ENCODE measurements around the gene C1orf105.
"Not testable (repeated sequence)": the region's sequence is repeated elsewhere in the genome, so short reads cannot be mapped to it uniquely, and the experiment has no call there.

C1orf105 gene

GRCh38 chr1:172420385-172420784 is at the start of gene C1orf105:
Gene C1orf105 (plus strand): TSS chr1:172420685. CDS start chr1:172420886, 201 bp downstream.
- no peak for DNase-seq

DNA sequence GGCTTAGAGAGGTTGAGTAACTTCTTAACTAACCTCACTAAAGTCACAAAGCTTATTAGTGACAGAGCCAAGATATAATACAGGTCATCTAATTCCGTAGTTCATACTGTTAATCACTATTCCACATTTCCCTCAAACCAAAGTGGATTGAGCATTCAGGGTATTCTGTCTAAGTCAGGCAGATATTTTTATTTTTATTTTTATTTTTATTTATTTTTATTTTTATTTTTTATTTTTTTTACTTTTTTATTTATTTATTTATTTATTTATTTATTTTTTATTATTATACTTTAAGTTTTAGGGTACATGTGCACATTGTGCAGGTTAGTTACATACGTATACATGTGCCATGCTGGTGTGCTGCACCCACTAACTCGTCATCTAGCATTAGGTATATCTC is 48.8 kb upstream of the C1orf105 start:
- DNase-seq = not testable (repeated sequence)

DNA sequence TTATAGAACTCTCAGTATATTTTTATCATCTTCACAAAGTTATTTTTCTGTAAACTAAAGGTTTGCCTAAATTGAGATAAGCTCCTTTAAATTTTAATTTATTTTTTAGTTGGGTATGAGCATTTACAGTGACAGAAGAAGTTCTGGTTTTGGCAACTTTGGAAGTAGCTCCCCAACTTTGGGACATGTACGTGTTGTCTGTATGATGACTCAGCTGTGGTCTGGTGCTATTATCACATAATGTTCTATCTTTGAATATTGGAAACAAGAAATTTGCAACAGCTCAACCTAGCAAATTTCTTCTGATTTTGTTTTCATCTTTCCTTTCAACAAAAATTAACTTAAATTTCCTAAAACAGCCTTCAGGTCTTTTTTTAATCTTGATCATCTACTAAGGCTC is 46.6 kb upstream of the C1orf105 start:
- no peak for DNase-seq

GRCh38 chr1:172375211-172375631 is 45.3 kb upstream of the C1orf105 start:
- no peak for DNase-seq

DNA sequence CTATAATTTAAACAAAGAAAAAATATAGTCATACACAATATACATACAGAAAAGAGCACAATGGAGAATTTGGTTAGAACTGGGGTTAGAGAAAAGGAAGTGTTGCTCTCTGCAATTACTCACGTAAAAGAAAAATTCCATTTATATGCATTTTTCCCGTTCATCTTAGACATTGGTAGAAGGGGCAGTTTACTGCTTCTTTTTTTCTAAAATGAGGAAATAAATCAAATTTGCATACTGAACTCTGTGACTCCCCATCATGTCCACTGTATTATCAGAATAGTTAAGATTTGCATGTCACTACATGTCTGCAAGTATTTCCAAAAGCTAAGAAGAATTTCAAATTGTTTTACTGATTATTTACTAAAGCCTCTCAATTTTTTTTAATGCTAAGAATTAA is 44.1 kb upstream of the C1orf105 start:
- no peak for DNase-seq

DNA sequence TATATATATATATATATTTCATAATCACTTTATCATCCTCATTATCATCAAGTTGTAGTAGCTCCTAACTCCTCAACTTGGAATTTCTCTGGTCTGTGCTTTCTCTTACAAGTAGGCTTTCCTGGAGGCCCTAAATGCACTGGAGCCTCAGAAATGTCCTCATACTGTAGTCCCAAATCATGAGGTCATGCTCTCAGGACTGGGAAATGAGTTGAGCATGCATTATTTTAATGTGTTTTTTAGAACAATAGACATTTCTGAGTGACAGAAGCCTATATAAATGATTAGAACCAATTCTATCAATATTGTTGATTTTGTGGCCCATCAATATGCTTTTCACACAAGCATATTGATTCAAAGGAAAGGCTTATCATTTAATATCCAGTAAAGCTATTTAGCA is 42.9 kb upstream of the C1orf105 start:
- DNase-seq = no peak

DNA sequence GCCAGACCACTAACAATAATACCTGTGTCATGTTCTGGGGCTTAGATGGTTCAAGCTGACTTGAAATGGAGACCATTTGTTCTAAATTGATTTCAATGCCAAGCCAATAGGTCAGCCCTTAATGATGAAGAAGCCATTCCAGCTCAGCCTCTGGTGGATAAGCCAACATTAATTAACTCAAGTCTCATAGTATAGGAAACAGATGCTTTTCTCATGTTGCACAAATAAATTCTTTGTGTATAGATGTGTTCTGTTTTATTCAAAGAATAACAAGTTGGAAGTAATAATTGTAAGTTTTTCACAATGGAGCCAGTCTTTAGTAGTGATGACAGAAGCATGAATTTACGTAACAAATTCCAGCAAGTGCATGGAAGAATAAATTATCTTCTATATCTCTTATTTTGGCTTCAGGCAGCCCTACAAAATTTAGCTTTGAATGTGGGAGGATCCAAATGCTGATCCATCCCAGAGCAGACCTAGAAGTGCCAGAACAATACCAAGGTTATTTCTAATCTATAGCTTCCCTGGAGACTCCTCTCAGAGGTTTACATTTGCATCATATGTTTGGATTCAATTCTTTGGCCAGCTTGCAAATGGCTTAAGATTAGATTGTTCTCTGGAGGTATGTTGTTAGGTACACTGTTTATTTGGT is 42.2 kb upstream of the C1orf105 start:
- no peak for DNase-seq

GRCh38 chr1:172380441-172381244 is 39.8 kb upstream of the C1orf105 start:
- peak; percentile 38 for DNase-seq

DNA sequence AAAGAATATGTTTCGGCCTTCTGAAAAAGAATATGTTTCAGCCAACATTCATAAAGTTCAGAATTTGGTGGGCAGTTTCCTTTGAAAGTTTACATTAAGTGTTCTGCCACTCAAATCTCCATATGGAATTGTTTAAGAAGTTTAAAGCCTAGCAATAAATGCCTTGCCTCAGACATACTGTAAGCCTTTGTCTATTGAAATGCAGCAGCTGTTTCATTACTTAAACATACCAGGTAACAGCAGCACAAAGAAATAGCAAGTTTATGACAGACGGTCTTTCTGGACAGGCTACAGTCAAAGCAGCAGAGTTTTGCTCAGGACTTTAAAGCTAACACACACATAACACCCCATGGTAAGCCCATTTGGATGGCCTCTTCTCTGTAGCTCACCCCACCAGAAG is 38.5 kb upstream of the C1orf105 start:
- no peak for DNase-seq

DNA sequence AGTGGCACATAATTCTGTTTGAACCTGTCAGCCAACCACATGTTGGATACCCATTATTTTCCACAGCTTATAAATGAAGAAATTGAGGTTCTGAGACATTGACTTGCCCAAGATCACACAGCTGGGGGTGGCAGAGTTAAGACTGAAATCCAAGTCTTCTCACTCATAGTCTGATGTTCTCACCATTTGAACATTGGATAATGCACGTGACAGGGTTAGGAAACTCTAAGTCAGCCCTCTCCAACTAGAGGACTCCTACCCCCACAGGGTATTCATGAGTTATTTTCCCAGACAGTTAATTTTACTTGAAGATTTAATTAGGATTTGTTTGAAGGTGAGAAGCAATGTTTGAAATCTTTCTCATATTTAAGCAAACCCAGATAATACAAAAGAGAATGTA is 38.1 kb upstream of the C1orf105 start:
- no peak for DNase-seq

DNA sequence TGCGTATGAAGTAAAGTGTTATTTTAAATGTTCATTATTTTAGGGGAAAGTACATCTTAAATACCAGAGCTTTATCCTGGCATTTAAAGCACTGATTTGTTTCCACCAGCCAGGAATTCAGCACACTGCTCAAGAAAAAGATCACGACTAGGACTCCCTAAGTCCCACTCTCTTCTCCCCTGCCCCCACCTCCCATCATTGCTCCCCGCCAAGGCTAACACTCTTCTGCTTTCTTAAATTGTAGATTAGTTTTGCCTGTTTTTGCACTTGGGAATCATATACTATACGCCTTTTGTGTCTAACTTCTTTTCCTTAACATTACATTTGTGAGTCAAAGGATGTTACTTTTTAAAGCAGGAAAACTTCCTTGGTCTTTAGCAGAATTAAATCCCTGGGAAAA is 37.5 kb upstream of the C1orf105 start:
- no peak for DNase-seq

- DNase-seq = no peak
Observed at GRCh38 chr1:172383536-172383935, 36.9 kb upstream of the C1orf105 start.

GRCh38 chr1:172384656-172385055 is 35.8 kb upstream of the C1orf105 start:
- no peak for DNase-seq

GRCh38 chr1:172386046-172386445 is 34.4 kb upstream of the C1orf105 start:
- DNase-seq = no peak

DNA sequence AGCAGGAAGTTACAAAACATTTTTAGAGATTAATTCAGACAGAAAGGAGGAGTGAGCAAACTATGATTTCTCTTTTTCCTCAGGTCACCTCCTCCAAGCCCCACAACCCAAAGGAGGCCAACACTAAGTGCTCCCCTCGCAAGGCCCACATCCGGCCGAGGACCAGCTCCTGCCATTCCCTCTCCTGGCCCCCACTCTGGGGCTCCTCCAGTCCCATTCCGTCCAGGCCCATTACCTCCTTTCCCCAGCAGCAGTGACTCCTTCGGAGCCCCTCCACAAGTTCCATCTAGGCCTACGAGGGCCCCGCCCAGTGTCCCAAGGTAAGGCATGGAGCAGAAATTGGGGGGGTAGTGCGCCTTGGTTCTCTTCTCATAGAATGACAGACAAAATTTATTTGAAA is 32.0 kb upstream of the C1orf105 start:
- no peak for DNase-seq

- no peak for DNase-seq
Observed at GRCh38 chr1:172390301-172390682, 30.2 kb upstream of the C1orf105 start.

DNA sequence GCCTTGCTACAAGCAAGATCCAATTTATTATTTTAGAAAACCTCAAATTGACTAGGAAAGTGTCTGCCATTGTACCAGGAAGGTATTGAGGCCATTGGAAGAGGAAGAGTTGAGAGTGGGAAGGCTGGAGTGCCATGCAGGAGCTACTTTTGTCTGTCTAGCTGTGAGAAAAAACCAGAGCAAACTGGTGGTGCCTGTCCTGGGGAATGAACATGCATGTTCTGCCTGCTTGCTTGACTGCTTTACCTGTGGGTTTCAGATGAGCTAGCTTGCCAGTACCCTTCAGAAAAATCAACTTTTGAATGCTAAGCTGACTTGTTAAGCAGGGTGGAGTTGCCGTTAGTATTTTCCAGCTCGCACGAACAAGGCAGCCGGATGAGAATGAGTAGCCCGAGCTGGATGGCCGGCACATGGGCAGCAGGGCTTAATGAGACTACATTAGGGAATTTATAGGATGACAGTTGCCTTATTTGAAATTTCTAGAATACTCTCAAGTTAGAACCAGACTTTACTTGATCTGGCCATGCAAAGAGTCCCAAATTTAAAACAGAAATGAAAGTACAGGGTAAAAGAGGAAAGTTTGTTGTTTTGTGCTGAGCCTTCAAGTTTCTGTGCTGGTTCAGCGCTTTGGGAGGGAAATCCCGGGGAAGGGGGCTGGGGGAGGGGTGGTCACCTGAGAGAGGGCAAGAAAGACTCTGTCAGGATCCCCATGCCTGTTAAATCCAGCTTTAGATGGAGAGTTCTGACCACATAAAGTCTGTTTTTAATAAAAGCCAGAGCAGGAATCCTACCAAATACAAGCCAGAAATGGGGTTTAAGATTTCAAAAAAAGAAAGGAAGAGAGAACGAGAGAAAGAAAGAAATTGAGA is 29.6 kb upstream of the C1orf105 start:
- no peak for DNase-seq

DNA sequence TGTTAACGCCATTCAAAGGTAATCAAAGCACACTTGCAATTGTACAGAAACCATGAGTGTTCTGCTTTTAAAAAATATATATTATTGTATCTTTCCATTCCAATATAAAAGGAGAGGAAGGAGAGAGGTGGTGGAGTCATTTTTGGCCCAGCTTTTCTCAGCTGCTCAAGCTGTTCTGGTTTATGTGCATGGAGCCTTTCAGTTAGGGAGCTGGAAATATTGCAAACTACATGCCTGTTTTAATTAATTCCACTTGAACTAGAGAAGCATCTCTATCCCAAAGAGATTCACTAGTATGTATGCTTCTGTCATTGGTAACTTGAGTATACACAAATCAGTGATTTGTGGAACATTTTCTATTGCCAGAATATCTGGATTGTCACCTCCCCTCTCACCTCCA is 28.5 kb upstream of the C1orf105 start:
- DNase-seq = no peak

GRCh38 chr1:172393354-172393753 is 27.1 kb upstream of the C1orf105 start:
- no peak for DNase-seq

GRCh38 chr1:172394141-172394751 is 26.2 kb upstream of the C1orf105 start:
- DNase-seq = no peak

DNA sequence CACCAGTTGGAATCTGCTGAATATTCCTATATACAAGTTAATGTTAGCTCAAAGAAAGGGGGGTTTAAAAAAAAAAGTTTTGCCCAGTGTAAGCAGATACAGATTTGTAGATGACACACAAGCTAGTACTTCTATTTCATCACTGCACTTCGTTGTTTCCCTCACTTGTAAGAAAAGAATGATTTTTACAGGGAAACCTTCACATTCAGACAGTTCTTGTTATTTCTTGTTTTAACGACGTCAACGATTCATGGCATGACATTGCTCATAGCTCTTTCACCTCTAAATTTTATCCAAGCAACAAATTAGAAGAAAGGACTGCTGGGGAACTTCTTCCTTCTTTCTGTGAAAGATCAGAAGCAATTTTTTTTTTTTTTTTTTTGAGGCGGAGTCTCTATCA is 25.7 kb upstream of the C1orf105 start:
- DNase-seq = no peak

DNA sequence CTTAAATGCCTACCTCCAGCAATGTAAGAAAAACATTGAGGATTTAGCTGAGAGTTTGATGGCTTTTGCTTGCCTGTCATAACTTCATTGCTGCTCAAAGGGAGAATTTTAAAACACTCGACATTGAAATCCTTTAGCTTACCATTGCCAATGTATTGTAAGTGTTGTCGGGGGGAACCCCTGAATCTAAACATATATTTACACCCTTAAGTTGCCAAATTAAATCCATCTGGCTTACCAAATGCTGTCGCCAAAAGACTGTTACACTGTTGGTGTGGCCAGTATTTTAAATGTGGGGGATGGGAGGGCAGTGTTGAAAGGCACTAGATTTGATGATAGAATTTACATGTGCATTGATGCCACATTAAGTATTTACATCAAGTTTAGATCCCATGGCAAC is 24.9 kb upstream of the C1orf105 start:
- DNase-seq = no peak

DNA sequence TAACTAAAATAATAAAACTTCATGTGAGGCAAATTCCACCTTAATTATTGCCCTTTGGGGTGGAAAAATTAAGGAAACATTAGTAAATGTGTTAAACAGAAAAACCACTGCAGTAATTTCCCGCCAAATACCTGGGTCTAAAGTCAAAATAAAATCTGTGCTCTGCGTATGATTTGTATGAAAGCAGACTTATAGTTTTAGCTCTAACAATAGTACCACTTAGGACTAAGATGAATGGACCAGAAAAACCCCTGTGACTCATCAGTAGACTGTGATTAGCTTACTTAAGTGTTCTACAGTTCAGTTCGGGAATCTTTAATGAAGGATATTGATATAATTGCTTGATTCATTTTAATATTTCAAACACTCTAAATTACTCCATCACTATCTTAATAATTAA is 23.3 kb upstream of the C1orf105 start:
- DNase-seq = no peak
